ENCODE results near the gene RNU6-7. TPM values are rescaled to one million over a fixed set of nuclear protein-coding genes. Genes with fewer than 3 reads are reported as not detected.

RNU6-7 gene
- not detected for total RNA-seq
- long read RNA-seq: 0 reads

GRCh38 chr14:32201816-32202490 is at the start of gene RNU6-7:
TSS of gene RNU6-7 (plus strand) at chr14:32202045.
- DNase-seq: peak; percentile 48
- peak within 1 kb of the TSS; percentile 95 for H3K27ac ChIP-seq
- TF ChIP-seq CTCF (IDR thresholded peaks at IDR 0.05): no peak
- intact Hi-C loops (cut with DNase I): no loop called here
- H3K4me3 ChIP-seq: peak within 1 kb of the TSS; percentile 77
- H3K4me1 ChIP-seq: peaks cover 19% of the 10 kb centered on the region
- no peaks in the 10 kb centered on the region for H3K36me3 ChIP-seq
- no peaks in the 10 kb centered on the region for H3K9me3 ChIP-seq
- peak in 1 of 2 donors; percentile 13 for ATAC-seq
- no peaks in the 10 kb centered on the region for H3K27me3 ChIP-seq (ENCODE audit: low read depth)

GRCh38 chr14:32166029-32166428 is 35.8 kb upstream of the RNU6-7 start:
- Histone ChIP-seq H3K27ac (no peak overlapping the region), H3K27me3 (ENCODE audit: low read depth) (no peaks in the 10 kb centered on the region), H3K4me1 (no peaks in the 10 kb centered on the region), H3K4me3 (no peak overlapping the region), H3K9me3 (no peaks in the 10 kb centered on the region), H3K36me3 (no peaks in the 10 kb centered on the region)
- TF ChIP-seq CTCF (IDR thresholded peaks at IDR 0.05): no peak
- DNase-seq (no peak), ATAC-seq (no peak)
- intact Hi-C loops (cut with DNase I): no loop called here

- TF ChIP-seq CTCF (IDR thresholded peaks at IDR 0.05): no peak
- ATAC-seq (no peak), DNase-seq (no peak)
- intact Hi-C loops (cut with DNase I): no loop called here
- no peak overlapping the region for H3K4me3 ChIP-seq
- H3K36me3 ChIP-seq: no peaks in the 10 kb centered on the region
- no peaks in the 10 kb centered on the region for H3K27me3 ChIP-seq (ENCODE audit: low read depth)
- H3K9me3 ChIP-seq: no peaks in the 10 kb centered on the region
- H3K4me1 ChIP-seq: no peaks in the 10 kb centered on the region
- no peak overlapping the region for H3K27ac ChIP-seq
Measured at GRCh38 chr14:32166924-32167323, 34.9 kb upstream of the RNU6-7 start.

- no peaks in the 10 kb centered on the region for H3K9me3 ChIP-seq
- no peaks in the 10 kb centered on the region for H3K4me1 ChIP-seq
- H3K27ac ChIP-seq: no peak overlapping the region
- no peak overlapping the region for H3K4me3 ChIP-seq
- ATAC-seq (no peak), DNase-seq (no peak)
- no peaks in the 10 kb centered on the region for H3K36me3 ChIP-seq
- TF ChIP-seq CTCF (IDR thresholded peaks at IDR 0.05): no peak
- H3K27me3 ChIP-seq (ENCODE audit: low read depth): no peaks in the 10 kb centered on the region
- intact Hi-C loops (cut with DNase I): no loop called here
Measured at GRCh38 chr14:32167907-32168306, 33.9 kb upstream of the RNU6-7 start.

DNA sequence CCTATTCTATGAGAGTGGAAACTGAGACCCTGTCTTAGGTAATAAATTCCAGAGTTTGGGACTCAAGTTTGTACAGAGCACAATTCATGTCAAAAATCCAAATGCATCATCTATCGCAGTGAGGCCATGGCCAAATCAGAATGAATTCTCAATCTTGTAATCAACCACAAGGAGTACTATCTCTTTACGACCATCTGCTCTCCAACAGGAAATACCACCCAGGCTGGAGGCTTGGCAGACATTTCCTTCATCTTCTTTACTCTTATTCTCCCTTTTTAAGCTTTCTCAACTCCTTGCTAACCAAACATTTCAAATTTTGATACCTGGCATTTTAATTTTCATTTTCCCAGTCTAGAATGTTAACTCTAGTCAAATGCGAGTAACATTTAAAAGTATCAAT is 32.7 kb upstream of the RNU6-7 start:
- no peaks in the 10 kb centered on the region for H3K9me3 ChIP-seq
- TF ChIP-seq CTCF (IDR thresholded peaks at IDR 0.05): no peak
- no peak for DNase-seq

More for the DNA sequence above, 32.7 kb upstream of the RNU6-7 start:
- H3K36me3 ChIP-seq: no peaks in the 10 kb centered on the region
- ATAC-seq: no peak
- intact Hi-C loops (cut with DNase I): no loop called here
- H3K27me3 ChIP-seq (ENCODE audit: low read depth): no peaks in the 10 kb centered on the region
- no peak overlapping the region for H3K4me3 ChIP-seq
- no peaks in the 10 kb centered on the region for H3K4me1 ChIP-seq
- no peak overlapping the region for H3K27ac ChIP-seq
